Measurements from ENCODE around the gene CACNB4.

The CACNB4 gene

DNA sequence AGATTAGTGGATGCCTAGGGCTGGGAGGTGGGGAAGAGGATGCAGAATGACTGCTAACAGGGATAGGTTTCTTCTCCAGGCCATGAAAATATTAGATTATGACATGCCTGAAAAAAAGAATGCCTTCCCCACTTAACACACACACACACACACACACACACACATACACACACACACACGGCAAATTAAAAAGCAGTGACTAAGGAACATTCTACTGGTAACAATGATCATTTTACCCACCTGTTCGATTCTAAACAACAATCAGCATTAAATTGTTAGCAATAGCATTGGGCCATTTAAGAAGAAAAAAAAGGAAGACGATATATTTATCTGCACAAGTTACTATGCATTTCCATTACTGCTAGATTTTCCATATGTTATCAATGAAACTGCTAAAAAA, 10.8 kb downstream of the CACNB4 start:
- DNase-seq (ENCODE audit: low read depth in 2 of 2): no peak

GRCh38 chr2:152086231-152086630, 12.6 kb downstream of the CACNB4 start:
- no peak for DNase-seq (ENCODE audit: low read depth in 2 of 2)

DNA sequence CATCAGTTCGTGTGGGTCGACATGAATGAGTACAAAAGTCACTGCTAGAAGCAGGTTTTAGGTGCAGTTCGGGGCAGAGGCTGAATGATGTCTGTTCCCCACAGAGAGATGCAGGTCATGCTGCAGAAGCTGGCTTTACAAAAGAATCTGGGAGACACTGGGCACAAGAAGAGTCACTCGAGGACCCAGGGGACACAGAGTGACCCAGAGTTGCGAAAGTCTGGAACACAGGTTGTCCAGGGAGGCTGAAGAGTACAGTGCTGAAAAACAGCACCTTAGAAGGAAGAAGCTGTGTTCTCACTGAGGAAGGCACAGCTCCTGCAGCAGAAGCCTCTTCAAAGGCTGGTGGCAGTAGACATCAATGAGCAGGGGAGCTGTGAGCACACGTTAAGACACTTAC, 14.8 kb downstream of the CACNB4 start:
- no peak for DNase-seq (ENCODE audit: low read depth in 2 of 2)

GRCh38 chr2:152083202-152083875, 15.5 kb downstream of the CACNB4 start:
- DNase-seq (ENCODE audit: low read depth in 2 of 2): no peak

DNA sequence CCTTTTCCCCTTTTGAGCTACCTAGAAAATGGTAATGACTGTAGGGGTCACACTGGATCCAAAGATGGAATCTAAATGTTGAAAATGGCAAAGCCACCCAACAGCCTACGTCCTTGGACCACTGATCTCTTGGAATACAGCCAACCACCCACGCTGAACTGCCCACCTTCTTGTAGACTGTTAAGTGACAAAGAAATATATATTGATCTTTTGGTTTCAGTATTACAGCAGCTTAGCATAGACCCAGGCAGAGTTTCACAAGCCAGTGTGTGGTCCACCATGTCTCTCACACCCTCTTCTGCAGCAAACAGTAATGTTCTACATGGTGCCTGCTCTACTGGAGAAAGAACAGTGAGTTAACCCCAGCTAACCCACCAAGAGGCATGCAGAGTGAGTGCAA, 20.2 kb downstream of the CACNB4 start:
- DNase-seq (ENCODE audit: low read depth in 2 of 2): no peak

- no peak for DNase-seq (ENCODE audit: low read depth in 2 of 2)
Observed at GRCh38 chr2:152078023-152078422, 20.8 kb downstream of the CACNB4 start.

- no peak for DNase-seq (ENCODE audit: low read depth in 2 of 2)
Observed at GRCh38 chr2:152075461-152076050, 23.3 kb downstream of the CACNB4 start.

DNA sequence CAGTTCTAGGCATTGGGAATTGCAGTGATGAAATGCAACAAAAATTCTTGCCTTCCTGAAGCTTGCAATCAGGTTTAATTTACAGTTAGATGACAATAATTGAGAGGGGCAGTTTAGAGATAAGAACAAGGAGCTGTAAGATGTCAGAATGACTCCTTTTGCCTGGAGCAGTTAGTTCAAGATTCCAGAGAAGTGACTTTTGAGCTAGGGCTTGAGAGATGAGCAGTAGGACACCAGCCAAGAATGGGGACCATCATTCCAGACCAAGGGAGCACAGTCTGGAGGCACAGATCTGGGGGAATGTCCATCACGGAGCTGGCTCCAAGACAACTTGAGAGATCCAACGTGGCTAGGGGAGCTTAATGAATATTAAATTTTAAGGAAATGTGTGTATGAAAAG, 26.8 kb downstream of the CACNB4 start:
- DNase-seq (ENCODE audit: low read depth in 2 of 2): no peak

- no peak for DNase-seq (ENCODE audit: low read depth in 2 of 2)
Observed at GRCh38 chr2:152071518-152071917, 27.3 kb downstream of the CACNB4 start.

DNA sequence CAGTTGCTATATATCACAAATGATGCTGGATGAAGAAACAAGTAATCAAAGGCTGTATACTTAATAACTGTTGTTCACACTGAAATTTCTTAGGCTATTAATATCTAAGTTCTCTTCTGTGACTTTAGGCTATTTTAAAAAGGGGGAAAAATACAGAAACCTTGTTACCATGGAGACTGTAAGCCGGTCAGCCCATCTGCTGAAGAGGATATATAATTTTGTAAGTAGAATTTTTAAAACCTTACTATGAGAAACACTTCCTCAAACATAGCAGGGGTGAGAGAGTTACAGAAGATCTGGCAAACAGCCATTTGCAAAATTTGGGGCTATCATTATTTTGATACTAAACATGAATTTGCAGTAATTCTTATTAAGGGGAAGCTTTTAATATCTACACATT, 27.8 kb downstream of the CACNB4 start:
- DNase-seq (ENCODE audit: low read depth in 2 of 2): no peak

DNA sequence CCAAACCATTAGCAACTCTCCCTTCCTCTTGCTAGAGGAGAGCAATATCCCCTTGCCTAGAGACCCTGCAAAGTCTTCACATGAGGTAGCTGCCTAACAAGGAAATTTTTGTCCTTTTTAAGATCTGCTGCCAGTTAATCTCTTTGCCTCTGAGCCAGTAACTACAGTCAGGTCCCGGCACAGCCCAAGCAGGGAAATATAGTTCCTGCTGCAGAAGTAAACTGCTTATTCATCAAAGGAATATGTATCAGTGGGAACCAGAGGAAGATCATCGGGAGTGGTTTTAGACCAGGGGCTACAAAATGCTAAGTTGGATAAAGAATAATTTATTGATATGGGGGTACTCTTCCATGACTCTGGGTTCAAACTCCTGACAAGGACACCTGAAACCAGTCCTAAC, 30.6 kb downstream of the CACNB4 start:
- no peak for DNase-seq (ENCODE audit: low read depth in 2 of 2)

GRCh38 chr2:152067823-152068222, 31.0 kb downstream of the CACNB4 start:
- no peak for DNase-seq (ENCODE audit: low read depth in 2 of 2)

DNA sequence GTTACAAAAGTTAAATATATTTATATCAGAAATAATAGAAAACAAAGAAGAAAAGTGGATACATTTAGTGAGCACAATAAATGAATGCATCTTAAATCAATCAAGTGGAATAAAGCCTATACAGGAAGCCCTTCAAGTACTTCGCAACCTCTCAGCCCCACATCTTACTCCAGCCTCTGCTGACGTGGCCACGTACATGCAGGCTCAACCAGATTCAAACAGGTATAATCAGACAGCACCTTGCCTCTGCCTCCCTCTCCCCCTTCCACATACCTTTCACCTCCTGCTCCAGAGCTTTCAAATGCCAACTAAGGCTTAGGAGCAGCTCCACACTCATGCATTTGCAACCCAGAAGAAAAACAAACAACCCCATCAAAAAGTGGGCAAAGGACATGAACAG, 32.9 kb downstream of the CACNB4 start:
- DNase-seq (ENCODE audit: low read depth in 2 of 2): no peak

GRCh38 chr2:152064001-152064400, 34.8 kb downstream of the CACNB4 start:
- no peak for DNase-seq (ENCODE audit: low read depth in 2 of 2)

GRCh38 chr2:152063325-152063924, 35.4 kb downstream of the CACNB4 start:
- no peak for DNase-seq (ENCODE audit: low read depth in 2 of 2)

- DNase-seq (ENCODE audit: low read depth in 2 of 2): no peak
Observed at GRCh38 chr2:152062125-152063091, 36.4 kb downstream of the CACNB4 start.

- DNase-seq (ENCODE audit: low read depth in 2 of 2): no peak
Observed at GRCh38 chr2:152061383-152061782, 37.5 kb downstream of the CACNB4 start.

DNA sequence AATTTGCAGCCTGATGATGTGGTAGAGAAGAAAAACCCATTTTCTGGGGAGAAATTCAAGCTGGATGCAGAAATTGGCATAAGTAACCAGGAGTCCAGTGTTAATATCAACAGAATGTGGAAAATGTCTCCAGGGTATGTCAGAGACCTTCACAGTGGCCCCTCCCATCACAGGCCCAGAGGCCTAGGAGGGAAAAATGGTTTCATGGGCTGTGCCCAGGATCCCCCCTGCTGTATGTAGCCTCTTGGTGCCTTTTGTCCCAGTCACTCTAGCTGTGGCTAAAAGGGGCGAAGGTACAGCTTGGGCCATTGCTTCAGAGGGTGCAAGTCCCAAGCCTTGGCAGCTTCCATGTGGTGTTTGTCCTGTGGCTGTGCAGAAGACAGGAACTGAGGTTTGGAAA, 40.2 kb downstream of the CACNB4 start:
- no peak for DNase-seq (ENCODE audit: low read depth in 2 of 2)

GRCh38 chr2:152056418-152056817, 42.4 kb downstream of the CACNB4 start:
- DNase-seq (ENCODE audit: low read depth in 2 of 2): no peak

GRCh38 chr2:152055366-152056108, 43.3 kb downstream of the CACNB4 start:
- no peak for DNase-seq (ENCODE audit: low read depth in 2 of 2)

DNA sequence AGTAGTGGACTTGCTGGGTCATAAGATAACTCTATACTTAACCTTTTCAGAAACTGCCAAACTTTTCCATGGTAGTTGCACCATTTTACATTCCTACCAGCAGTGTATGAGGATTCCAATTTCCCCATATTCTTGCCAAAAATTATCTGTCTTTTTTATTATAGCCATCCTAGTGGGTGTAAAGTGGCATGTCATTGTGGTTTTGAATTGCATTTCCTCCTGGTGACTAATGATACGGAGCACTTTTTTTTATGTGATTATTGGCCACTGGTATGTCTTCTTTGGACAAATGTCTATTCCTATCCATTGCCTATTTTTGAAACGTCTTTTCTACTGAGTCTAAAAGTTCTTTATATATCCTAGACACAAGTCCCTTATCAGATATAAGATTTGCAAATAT, 44.3 kb downstream of the CACNB4 start:
- no peak for DNase-seq (ENCODE audit: low read depth in 2 of 2)

DNA sequence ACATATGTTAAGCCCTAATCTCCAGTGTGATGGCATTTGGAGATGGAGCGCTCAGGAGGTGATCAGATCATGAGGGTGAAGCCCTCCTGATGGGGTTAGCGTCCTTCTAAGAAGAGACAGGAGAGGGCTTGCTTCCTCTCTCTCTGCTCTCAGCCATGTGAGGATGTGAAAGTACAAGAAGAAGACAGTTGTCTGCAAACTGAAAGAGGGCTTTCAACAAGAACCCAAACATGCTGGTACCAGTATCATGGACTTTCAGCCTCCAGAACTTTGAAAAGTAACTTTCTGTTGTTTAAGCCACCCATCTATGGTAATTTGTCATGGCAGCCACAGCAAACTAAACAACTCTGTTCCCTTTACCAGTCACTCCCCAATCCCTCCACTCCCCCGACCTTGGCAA, 47.4 kb downstream of the CACNB4 start:
- no peak for DNase-seq (ENCODE audit: low read depth in 2 of 2)
